ENCODE measurements around the gene RIMS3. TPM values are rescaled to one million over a fixed set of nuclear protein-coding genes. Genes with fewer than 3 reads are reported as not detected.
A peak's percentile ranks its signal among the peaks of the same experiment; 100 is the strongest.
"Not testable (repeated sequence)": the region's sequence is repeated elsewhere in the genome, so short reads cannot be mapped to it uniquely, and the experiment has no call there.

RIMS3 gene
- total RNA-seq, 1 donor from 2014 or later: 0.20 TPM

DNA sequence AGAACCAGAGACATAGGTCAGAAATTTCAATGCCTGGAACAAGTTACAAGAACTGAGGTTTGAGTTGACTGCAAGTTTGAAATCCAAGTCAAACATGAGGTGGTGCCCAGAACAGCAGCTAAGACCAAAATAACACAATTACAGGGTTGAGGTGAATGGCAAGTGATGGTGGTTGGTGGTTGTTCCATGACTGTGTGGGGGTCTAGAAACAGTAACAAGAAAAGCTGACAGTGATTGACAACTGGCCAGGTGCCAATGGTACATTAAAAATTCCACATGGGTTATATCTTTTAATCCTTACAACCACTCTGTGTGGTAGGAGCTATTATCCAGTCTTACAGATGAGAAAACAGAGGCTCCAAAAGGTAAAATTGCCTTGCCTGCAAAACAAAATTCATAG lies 32.0 kb downstream of the RIMS3 start:
- no peak for DNase-seq (ENCODE audit: low read depth in 2 of 2)

DNA sequence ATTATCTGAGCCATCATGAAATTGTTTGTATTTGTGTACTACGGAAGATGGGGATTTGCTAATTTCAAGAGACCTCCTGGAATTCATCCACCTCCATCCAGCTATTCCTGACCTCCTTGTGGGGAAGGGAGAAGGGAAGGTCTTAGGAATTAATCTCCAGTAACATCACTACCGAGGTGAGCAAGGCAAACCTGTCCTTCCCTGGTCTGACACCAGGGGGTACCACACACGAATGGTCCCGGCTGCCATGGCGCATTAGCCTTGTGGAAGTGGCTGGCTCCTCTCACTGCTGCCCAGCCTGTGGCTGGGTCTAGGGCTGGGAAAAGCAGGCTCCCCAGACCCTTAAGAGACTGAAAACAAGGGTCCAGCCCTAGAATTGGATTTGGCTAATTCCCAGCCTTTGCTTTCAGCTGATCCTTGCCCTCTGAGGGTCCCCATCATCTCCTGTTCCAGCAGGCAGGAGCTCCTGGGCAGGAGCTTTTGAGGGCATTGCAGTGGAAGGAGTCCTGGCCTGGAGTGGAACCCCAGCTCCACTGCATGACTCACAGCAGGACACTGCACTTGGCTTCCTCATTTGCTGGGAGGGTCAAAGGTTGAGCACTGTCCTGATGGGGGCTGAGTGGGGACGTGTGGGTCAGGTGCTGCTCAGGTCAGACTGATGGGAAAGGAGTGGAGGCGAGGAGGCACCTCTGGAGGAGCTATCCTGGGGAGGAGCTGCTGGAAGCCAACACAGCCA lies 34.8 kb downstream of the RIMS3 start:
- peak; percentile 67 to 70 for DNase-seq (ENCODE audit: low read depth in 2 of 2)

DNA sequence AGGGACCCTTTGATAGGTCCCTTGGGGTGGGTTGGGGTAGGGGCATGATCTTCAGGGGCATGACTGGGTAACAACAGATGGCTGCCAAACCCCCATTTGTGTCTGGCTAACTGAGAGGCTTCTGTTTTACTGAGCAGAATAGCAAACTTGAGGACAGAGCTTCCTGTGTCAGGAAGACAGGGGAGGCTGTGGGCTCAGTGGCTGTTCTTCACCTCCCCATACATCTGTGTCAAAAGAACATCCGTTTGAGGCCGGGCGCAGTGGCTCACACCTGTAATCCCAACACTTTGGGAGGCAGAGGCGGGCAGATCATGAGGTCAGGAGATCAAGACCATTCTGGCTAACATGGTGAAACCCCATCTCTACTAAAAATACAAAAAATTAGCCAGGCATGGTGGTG lies 35.9 kb downstream of the RIMS3 start:
- not testable (repeated sequence) for DNase-seq (ENCODE audit: low read depth in 2 of 2)

DNA sequence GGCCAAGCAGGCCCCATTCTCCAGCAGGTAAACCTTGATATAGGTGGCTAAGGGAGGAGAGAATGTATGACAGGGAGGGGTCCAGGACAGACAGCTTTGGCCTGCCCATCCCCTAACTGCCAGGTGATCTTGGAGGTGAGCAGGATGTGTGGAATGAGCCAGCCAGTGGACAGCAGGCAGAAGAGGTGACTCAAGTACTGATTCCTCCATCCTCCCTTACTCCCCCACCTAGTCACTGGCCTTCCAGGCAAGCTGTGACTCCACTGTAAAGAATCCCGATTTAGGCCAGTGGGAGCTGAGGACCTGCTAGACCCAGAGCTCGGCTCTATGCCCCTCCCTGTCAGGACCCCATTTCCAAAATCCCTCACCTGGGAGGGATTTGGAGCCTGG lies 36.6 kb downstream of the RIMS3 start:
- no peak for DNase-seq (ENCODE audit: low read depth in 2 of 2)

DNA sequence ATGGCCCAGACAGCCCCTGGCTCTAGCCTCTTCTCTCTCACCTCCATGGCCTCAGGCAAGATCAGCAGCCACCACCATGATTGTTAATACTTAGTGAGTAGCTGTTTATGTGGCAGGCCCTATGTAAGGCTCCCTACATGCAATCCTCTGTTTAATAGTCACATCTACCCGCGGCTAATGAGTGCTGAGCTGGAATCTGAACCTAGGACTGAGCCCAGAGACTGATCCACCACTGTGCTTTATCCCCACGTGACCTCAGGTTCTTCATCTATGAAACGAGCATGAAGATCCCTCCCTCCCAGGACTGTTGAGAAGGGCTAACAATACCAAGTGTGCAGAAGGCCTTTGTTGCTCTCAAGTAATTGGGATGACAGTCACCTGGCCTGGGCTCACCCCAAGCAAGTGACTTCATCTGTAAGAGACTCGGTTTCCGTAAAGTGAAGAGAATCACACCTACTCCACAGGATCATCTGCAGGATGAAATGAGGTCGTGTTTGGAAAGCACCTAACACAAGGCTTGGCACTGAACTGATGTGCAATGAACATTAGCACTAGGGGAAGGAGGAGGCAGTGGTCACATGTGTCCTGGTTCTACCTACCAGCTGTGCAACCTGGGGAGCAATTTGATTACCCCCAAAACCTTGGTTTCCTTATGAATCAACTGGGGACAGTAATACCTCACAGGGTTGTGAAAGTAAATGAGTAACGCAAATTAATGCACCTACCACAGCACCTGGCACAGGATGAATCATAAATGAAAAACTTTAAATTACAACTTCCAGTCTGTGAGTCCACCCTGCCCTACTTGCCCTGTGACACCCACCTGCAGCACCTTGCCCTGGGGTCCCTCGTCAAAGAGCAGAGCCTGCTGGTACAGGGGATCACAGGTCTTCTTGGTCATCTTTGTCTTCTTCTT lies 37.2 kb downstream of the RIMS3 start:
- DNase-seq (ENCODE audit: low read depth in 2 of 2): no peak

DNA sequence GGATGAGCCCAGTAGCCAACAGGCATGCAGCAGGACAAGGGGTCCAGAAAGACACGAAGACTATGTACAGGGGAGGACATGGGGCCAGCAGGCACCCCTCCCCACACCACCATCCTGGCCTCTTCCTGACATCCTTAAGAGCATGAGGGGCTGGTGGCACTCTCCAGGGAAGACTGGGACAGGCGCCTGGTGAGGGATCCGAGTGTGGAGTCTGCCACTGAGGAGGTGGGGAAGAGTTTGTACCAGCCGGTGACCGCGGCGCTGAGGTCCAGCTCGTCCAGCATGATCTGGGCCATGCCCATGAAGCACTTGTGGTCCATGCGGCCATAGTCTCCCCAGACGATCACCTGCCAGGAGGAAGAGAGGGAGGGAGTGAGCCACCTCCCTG lies 39.1 kb downstream of the RIMS3 start:
- no peak for DNase-seq (ENCODE audit: low read depth in 2 of 2)

DNA sequence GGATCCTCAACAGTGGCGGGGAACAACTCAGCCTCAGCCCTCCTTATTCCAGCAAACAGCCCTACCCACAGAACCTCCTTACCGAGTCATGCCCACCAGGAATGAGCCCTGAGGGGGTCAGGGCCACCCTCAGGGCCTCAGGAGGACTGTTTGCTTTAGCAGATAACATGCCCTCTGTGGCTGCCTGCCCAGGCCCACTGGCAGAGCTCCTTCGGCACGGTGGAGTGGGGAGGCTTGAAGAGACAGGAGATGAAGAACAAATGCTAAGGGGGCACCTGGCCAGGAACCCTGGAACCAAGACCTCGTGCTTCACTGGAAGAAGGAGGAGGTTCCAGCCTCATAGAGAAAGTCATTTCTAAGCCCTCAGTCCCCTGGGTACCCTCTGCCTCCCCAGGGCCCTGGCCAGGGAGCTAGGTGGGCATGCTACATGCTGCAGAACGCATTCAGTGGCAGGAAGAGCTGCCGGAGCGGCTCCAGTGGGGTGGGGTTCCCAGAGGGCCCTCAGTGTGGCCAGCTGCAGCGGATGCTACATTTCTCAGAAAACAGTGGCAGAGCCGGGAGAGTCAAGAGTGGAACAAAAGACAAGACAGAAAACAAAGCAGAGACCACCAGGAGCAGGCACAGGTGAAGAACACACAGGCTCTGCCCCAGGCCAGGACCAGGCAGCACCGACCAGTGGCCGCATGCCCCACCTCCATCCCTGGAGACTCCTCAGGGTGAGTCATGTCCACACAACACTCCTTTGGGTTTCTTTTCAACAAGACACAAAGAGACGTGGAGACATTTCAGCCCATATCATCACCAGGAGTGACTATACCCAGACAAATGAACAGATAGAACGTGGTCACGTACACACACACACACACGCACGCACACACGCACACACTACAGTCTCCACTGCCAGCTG lies 39.8 kb downstream of the RIMS3 start:
- DNase-seq (ENCODE audit: low read depth in 2 of 2): no peak

DNA sequence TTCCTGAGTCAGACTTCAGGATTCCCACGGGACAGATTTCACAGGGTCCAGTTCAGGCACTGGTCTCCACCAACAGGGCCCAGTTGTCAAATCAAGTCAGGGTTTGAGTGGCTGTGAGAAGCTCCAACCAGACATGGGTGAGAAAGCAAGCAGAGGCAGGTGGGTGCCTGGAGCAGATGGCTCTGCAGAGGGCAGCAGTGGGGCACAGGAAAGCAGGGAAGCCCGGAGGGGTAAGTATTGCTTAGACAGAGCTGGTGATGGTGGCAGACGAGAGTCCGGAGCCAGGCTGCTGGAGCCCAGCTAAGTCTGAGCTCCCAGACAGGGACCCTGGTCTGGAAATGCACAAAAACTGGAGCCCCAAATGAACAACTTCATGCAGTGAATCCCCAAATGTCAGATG lies 40.4 kb downstream of the RIMS3 start:
- DNase-seq (ENCODE audit: low read depth in 2 of 2): peak; percentile 33 to 42

DNA sequence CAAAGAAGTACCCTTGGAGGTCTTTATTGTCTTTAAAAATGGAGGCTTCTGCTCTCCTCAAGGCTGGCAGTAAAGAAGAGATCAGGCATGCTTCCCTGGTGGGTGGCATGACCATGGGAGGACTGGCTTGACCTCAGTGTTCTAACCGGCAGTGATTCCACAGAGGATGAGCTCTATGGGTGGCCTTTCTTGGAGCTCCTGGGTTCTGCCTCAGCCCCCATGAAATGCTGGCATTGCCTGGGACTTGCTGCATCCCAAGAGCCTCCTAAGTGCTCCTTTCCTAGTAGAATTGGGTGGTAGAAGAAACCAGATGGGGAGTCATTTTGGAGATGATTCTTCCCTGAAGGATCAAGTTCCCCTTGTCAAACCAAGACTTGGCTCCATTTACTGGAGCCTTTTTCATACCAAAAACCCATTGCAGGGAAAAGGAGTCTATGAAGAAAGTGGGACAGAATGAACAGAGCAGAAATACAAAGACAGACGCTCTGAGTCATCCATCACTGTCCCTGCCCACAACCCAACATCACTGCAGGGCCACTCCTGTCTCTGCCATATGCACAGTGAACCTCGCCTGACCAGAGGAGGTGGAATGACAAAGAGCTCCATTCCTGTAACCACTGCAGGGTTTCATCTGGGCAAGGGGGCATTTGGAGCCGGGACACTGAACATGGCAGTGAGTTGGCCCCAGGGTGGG lies 42.4 kb downstream of the RIMS3 start:
- no peak for DNase-seq (ENCODE audit: low read depth in 2 of 2)

DNA sequence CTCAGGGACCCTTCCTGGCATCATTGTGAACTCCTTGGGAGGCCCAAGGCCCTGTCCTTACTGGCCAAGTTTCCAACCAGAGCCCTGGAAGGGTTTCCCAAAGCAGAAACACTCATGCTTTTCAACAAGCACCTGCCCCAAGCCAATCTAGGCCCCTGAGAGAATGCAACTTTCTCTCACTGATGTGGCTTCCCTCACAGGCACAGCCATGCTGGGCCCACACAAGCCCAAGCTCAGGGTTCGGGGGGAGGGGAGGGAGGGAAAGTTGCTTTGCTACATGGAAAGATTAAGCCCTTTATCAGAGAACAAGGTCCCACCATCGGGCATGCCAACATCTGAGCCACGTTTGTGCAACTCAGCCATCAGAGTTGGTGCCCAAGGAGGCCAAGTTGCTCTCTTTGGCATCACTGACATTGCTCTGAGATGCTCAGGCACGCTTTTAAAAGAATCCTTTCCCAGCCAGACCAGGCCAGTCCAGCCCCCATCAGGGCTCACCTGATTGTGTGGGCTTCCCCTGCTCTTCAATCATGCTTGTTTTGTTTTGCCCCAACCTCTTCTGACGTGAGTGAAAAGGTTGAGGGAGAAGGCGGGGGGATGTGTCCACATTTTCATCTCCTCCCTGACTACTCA lies 43.5 kb downstream of the RIMS3 start:
- no peak for DNase-seq (ENCODE audit: low read depth in 2 of 2)

DNA sequence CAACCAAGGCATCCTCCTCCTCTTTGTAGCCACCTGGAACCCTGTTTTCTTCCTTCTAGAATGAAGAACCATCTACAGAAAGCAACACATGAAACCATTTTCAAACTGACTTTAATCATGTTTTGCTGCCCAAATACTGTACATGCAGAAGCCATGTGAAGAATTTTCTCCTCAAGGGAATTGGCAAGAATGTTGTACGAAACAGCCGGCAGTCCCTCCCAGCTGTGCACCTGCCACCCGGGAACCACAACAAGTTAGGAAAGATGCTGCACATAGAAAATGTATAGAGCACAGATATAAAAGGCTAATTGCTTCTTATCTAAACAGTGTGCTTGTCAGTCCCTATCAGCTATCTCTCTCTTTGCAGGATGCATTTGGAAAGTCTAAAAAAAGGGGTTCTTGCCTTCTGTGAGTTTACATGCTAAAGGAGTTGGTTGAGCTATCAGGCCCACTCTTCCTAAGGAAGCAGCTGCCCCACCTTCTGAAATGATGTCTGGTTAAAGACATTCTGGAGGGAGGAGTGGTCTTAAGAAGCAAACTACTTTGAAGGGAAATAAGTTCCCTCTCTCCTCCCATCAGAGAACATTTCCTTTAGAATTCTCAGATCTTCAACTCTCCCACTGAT lies 44.8 kb downstream of the RIMS3 start:
- no peak for DNase-seq (ENCODE audit: low read depth in 2 of 2)

DNA sequence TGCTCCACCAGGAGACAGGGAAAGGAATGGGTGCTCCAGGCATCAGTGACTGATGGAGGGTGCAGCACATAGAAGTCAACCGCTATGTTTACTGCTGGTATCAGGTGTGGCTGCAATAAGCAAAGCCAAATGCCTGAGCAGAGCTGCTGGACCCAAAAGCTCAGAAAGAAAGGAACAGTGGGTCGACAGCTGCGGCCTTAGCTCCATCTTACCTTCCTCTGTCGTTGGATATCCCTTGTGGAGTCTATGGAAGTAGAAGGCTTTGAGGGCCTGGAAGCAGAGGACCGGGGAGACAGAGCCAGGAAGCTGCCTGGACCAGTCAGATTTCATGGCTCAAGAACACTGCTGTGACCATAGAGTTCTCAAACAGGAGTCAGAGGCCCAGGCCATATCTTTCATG lies 45.3 kb downstream of the RIMS3 start:
- no peak for DNase-seq (ENCODE audit: low read depth in 2 of 2)

DNA sequence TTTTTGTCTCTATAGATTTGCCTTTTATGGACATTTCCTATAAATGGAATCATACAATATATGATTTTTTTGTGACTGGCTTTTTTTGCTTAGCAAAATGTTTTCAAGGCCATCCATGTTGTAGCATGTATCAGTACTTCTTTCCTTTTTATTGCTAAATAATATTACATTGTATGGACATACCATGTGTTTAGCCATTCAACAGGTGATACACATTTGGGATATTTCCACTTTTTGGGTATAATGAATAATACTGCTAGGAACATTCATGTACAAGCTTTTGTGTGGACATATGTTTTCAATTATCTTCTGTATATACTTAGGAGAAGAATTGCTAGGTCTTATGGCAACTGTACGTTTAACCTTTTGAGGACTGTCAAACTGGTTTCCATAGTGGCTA lies 47.4 kb downstream of the RIMS3 start:
- no peak for DNase-seq (ENCODE audit: low read depth in 2 of 2)

DNA sequence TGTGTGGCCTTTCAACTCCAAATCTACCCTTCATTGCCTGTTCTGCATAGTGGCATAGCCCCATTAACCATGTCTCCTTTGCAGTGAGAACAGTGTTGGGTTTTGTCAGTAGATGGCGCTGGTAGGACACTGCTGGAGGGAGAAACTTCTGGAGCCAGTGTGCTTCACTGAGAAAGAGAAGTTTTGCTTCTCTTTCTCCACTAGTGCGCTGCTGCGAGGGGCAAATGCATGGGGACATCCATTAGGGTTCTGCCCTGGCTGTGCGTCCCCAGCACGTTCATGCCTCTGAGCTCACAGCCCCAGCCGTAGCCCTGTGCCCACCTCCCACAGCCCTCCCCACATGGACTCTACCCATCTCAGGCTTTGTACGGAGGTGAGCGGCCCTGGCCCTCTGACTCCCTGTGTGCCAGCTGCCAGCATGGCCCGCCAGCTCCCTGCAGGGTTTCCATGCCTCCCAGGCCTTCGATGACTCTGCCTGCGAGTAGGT lies 53.1 kb downstream of the RIMS3 start:
- DNase-seq (ENCODE audit: low read depth in 2 of 2): peak; percentile 70 to 77

DNA sequence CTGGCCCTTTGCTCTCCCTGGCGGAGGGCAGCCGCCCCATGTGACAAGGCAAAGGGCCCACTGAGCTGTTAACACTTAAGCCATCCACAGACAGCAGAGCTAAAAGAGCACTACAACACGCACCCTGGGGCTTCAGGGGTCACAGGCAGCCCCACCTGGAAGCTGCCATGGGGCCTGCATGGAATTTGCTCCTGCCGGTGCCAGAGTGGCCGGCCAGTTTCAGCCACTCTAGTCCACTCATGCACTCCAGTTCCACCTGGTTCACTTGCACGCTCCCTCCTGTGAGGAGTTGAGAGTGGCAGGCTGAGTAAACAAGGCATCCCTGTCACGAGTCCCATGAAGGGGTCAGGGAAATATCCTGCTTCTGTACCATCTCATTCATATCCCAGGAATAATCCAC lies 55.3 kb downstream of the RIMS3 start:
- no peak for DNase-seq (ENCODE audit: low read depth in 2 of 2)

DNA sequence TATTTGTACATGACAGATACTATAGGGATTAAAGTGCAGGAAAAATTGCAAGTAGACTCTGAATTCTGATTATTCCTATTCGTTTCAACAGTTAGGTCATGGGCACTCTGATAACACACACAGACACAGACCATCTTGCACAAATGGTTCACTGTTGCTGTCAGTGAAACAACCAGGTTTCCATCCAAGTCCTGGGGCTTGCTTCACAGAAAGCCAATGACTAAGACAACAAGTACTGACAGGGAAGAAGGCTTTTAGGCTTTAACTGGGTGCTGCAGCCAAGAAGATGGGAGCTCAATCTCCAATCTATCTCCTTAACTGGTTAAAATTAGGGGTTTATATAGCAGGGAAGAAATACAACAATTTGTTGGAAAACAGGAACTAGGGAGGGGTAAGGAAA lies 57.6 kb downstream of the RIMS3 start:
- no peak for DNase-seq (ENCODE audit: low read depth in 2 of 2)

DNA sequence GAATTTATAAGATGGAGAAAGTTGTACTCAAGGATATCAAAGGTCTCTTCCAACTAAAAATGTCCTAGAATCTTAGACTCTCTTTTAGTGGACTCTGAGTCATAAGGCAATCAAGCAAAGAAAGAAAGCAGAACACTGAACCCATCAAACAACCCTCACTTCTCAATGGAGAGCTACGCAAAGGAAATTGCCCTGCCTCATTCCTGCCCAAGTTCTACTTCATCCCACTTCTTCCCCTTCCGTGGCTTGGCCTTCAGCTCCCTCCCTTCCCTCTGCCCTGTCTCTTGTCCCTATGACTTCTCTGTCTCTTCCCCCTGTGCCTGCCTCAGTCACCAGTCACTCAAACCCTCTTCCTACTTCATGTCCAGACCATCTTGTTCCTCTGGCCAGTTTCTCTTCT lies 58.5 kb downstream of the RIMS3 start:
- DNase-seq (ENCODE audit: low read depth in 2 of 2): no peak

DNA sequence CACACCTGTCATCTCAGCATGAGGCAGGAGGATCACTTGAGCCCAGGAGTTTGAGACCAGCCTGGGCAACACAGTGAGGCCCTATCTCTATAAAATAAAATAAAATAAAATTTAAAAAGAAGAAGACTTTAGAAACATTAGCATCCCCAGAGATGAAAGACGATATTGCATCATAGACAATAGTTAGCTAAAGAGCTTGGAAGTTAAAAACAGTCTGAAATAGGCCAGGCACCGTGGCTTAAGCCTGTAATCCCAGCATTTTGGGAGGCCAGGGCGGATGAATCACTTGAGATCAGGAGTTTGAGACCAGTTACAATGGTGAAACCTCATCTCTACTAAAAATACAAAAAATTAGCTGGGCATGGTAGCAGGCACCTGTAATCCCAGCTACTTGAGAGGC lies 59.3 kb downstream of the RIMS3 start:
- no peak for DNase-seq (ENCODE audit: low read depth in 2 of 2)

DNA sequence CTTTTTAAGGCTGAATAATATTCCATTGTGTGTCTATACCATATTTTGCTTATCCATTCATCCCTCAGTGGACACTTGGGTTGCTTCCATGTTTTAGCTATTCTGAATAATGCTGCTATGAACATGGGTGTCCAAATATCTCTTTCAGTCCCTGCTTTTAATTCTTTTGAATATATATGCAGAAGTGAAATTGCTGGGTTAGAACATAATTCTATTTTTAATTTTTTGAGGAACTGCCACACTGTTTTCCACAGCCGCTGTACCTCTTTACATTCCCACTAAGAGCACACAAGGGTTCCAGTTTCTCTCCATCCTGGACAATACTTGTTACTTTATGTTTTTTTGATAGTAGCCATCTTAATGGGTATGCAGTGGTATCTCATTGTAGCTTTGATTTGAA lies 65.6 kb downstream of the RIMS3 start:
- DNase-seq (ENCODE audit: low read depth in 2 of 2): no peak

DNA sequence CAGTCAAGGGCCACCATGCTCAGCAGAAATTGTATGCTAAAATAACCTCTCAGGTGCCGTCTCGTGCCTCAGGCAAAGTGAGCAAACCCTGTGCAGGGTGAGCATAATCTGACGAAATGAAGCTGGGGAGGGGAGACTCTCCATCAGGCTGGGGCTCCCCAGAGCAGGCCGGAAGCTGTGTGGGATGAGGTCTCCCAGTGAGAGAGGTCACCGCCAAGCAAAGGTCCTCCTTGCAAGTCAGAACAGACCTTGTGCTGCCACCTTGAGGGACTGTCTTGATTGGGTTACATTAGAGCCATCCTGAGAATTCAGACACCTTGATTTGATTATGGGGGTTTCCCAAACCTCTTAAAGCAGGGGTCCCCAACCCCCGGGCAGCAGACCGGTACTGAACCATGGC lies 69.9 kb downstream of the RIMS3 start:
- peak in 1 of 2 donors; percentile 5 for DNase-seq (ENCODE audit: low read depth in 2 of 2)
